ENCODE measurements around the gene PHACTR2. TPM values are rescaled to one million over a fixed set of nuclear protein-coding genes. Genes with fewer than 3 reads are reported as not detected.
A peak's percentile ranks its signal among the peaks of the same experiment; 100 is the strongest.

PHACTR2 gene
- total and polyA plus RNA-seq, 2 of the 13 experiments (the other 11 are each of a cell fraction or from before 2014, with no cell fraction given) = 11.3 to 28.2 TPM

DNA sequence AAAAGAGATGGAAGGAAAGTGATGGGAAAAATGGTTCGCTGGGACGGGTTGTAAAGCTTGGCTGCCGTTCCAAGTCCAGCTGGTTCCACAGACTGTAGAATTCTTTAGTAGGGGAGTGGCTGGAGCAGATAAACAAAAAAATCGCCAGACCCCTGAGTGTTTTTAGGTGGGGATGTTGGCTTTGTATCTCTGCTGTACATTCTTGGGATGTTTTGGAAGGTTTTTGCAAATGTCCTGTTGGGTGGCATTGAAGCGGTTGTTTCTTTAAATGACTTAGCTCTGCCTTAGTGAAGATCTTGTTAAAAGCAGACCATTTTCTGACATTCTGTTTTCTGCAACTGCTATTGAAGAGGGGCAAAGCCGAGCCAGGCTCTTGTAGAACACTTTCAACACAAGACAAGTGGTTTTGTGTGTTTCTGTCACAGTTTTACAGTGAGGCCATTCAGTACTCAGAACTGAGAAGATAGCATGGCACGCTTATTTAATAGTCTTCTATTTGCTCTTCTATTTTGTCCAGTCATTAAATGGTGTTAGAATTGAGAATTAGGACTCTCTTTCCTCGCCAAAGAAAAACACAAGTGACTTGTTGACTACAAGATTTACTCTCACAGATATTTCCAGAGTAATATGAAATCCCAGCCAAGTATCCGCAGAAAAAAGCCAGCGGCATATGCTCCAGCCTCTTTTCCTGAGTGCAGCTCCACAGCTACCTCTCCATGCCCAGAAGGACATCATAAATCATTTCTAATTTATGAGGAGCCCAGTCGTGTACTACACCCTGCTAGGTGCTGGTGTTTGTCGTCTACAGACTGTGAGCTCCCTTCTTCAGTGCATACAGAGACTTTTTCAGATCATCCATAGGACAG lies 65.8 kb downstream of the PHACTR2 start (continued):
- TF ChIP-seq NCOA1 (CRISPR knock-in tag; IDR thresholded peaks at IDR 0.05) (peak; percentile 85; the same call in 1 of the 2 replicates), TFAP4 (IDR thresholded peaks at IDR 0.05; ENCODE audit: borderline replicate concordance, low read depth) (peak; percentile 53; the same call in 1 of the 2 replicates), NCOA2 (CRISPR knock-in tag; IDR thresholded peaks at IDR 0.05) (0 out of 2 replicates have a peak, but pooled peaks have one; percentile 39), FOXO4 (CRISPR knock-in tag; conservative IDR thresholded peaks at IDR 0.05) (0 out of 2 replicates have a peak, but pooled peaks have one; percentile 59), ISL2 (CRISPR knock-in tag; IDR thresholded peaks at IDR 0.05) (0 out of 2 replicates have a peak, but pooled peaks have one; percentile 41), EEA1 (CRISPR knock-in tag; IDR thresholded peaks at IDR 0.05; ENCODE audit: borderline replicate concordance) (no peak), ZBTB7B (CRISPR knock-in tag; IDR thresholded peaks at IDR 0.05) (peak; percentile 68), EHMT2 (IDR thresholded peaks at IDR 0.05; ENCODE audit: borderline replicate concordance, low read depth, low read length) (peak; percentile 25; the same call in 1 of the 2 replicates), PAXIP1 (CRISPR knock-in tag; conservative IDR thresholded peaks at IDR 0.05) (peak; percentile 43; the same call in 1 of the 2 replicates), EP300 (IDR thresholded peaks at IDR 0.05; ENCODE audit: low read depth in 2 of 2, low read length in 2 of 2) (peak in 1 of 2 experiments; percentile 51; a peak in 1 of 4 replicates), EP300 (CRISPR knock-in tag; IDR thresholded peaks at IDR 0.05; ENCODE audit: borderline replicate concordance) (no peak), ZNF367 (CRISPR knock-in tag; IDR thresholded peaks at IDR 0.05; ENCODE audit: borderline replicate concordance) (no peak), ZNF543 (CRISPR knock-in tag; IDR thresholded peaks at IDR 0.05) (0 out of 2 replicates have a peak, but pooled peaks have one; percentile 26), TARDBP (CRISPR knock-in tag; IDR thresholded peaks at IDR 0.05) (peak; percentile 45; the same call in 1 of the 2 replicates), DNMT1 (CRISPR knock-in tag; IDR thresholded peaks at IDR 0.05) (no peak), REPIN1 (CRISPR knock-in tag; IDR thresholded peaks at IDR 0.05; ENCODE audit: borderline replicate concordance, low read depth) (0 out of 2 replicates have a peak, but pooled peaks have one; percentile 27), SMYD3 (CRISPR knock-in tag; IDR thresholded peaks at IDR 0.05) (0 out of 2 replicates have a peak, but pooled peaks have one; percentile 42), PRMT3 (CRISPR knock-in tag; IDR thresholded peaks at IDR 0.05; ENCODE audit: borderline replicate concordance, low read depth) (0 out of 2 replicates have a peak, but pooled peaks have one; percentile 35), FOXC1 (CRISPR knock-in tag; IDR thresholded peaks at IDR 0.05; ENCODE audit: borderline replicate concordance) (no peak)
- TF ChIP-seq, protein P1, sequence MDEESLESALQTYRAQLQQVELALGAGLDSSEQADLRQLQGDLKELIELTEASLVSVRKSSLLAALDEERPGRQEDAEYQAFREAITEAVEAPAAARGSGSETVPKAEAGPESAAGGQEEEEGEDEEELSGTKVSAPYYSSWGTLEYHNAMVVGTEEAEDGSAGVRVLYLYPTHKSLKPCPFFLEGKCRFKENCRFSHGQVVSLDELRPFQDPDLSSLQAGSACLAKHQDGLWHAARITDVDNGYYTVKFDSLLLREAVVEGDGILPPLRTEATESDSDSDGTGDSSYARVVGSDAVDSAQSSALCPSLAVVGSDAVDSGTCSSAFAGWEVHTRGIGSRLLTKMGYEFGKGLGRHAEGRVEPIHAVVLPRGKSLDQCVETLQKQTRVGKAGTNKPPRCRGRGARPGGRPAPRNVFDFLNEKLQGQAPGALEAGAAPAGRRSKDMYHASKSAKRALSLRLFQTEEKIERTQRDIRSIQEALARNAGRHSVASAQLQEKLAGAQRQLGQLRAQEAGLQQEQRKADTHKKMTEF (CRISPR knock-in tag; IDR thresholded peaks at IDR 0.05) = 0 out of 2 replicates have a peak, but pooled peaks have one; percentile 13

Measured in HepG2 (cell line).